GM19395 (cell line): ENCODE measurements around the gene DCBLD1.
A peak's percentile ranks its signal among the peaks of the same experiment; 100 is the strongest.

ENCODE experiments used
- ATAC-seq: cut with Tn5 transposase; IDR thresholded peaks from one replicate; pipeline ENCODE4 v1.9.1; 2021; ENCODE audit warnings: mild to moderate bottlenecking, moderate library complexity; ENCODE audit not compliant: unreplicated experiment

The DCBLD1 gene

GRCh38 chr6:117525607-117526006 is 43.1 kb downstream of the DCBLD1 start:
- no peak for ATAC-seq

GRCh38 chr6:117530467-117531242 is 48.2 kb downstream of the DCBLD1 start:
- no peak for ATAC-seq

- no peak for ATAC-seq
Measured at GRCh38 chr6:117531346-117531745, 48.9 kb downstream of the DCBLD1 start.

GRCh38 chr6:117531809-117532725 is 49.6 kb downstream of the DCBLD1 start:
- ATAC-seq, result no peak

GRCh38 chr6:117533775-117534174 is 51.3 kb downstream of the DCBLD1 start:
- no peak for ATAC-seq

- no peak for ATAC-seq
Measured at GRCh38 chr6:117534974-117535373, 52.5 kb downstream of the DCBLD1 start.

- no peak for ATAC-seq
Measured at GRCh38 chr6:117536317-117536716, 53.8 kb downstream of the DCBLD1 start.

- no peak for ATAC-seq
Measured at GRCh38 chr6:117538615-117539014, 56.1 kb downstream of the DCBLD1 start.

- no peak for ATAC-seq
Measured at GRCh38 chr6:117540670-117541069, 58.2 kb downstream of the DCBLD1 start.

GRCh38 chr6:117542493-117542892 is 60.0 kb downstream of the DCBLD1 start:
- no peak for ATAC-seq

GRCh38 chr6:117544716-117545115 is 62.2 kb downstream of the DCBLD1 start:
- ATAC-seq, result no peak

GRCh38 chr6:117545161-117545595 is 62.7 kb downstream of the DCBLD1 start:
- ATAC-seq, result no peak

- ATAC-seq, result no peak
Measured at GRCh38 chr6:117546674-117547073, 64.2 kb downstream of the DCBLD1 start.

GRCh38 chr6:117547688-117548621 is 65.5 kb downstream of the DCBLD1 start:
- peak; percentile 46 for ATAC-seq

GRCh38 chr6:117548797-117549301 is 66.4 kb downstream of the DCBLD1 start:
- ATAC-seq, result peak; percentile 43

- no peak for ATAC-seq
Measured at GRCh38 chr6:117549611-117550010, 67.1 kb downstream of the DCBLD1 start.

GRCh38 chr6:117550078-117550600 is 67.7 kb downstream of the DCBLD1 start:
- no peak for ATAC-seq

- no peak for ATAC-seq
Measured at GRCh38 chr6:117550618-117551242, 68.3 kb downstream of the DCBLD1 start.

GRCh38 chr6:117552618-117553017 is 70.1 kb downstream of the DCBLD1 start:
- no peak for ATAC-seq

GRCh38 chr6:117553142-117553541 is 70.7 kb downstream of the DCBLD1 start:
- ATAC-seq, result no peak
